HG02943 (cell line): ENCODE data around the gene PPM1H.
"Not testable (repeated sequence)": the region's sequence is repeated elsewhere in the genome, so short reads cannot be mapped to it uniquely, and the experiment has no call there.

Experiments used
- ATAC-seq: cut with Tn5 transposase; IDR thresholded peaks from one replicate; pipeline ENCODE4 v1.9.1; 2021; ENCODE audit warnings: mild to moderate bottlenecking, low read depth, moderate library complexity; ENCODE audit not compliant: unreplicated experiment

Gene PPM1H

GRCh38 chr12:62843716-62844115 lies 91.2 kb downstream of the PPM1H start:
- no peak for ATAC-seq

DNA sequence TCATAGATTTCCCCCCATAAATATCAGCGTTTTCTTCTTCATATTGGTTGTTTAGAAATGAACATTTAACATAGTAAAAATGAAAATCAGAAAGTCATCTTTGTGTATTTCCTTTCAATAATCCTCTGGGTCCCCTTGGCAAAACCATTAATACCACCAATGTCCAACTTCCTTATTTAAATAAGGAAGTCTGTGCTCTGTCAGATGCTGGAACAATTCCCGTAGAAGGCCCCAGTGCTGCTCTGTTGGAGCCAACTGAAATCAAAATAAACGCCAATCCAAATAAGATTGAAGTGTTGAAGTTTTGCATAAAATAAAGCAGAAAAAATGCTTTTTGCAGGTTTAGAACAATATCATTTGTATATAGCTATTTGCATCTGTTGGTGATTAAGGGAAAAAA lies 93.1 kb downstream of the PPM1H start:
- no peak for ATAC-seq

DNA sequence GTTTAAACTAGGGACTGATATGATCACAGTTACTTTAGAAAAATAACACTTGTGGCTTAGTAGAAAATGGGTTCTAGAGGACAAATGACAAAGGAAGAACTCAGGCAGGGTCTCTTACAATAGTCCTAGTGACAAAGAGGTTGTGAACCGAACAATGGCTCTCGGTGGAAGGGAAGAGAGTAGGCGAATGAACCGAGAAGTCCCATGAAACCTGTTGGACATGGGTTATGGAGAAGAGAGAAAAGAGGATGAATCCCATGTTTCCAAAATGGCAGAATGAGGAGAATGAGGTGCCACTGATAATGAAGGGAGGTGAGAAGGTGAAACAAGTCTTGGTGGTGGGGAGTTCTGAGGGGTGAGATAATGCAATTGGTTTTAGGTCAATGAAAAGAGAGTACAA lies 94.1 kb downstream of the PPM1H start:
- no peak for ATAC-seq

GRCh38 chr12:62839869-62840660 lies 94.9 kb downstream of the PPM1H start:
- ATAC-seq, result no peak

GRCh38 chr12:62834971-62835547 lies 99.9 kb downstream of the PPM1H start:
- ATAC-seq, result no peak

GRCh38 chr12:62834406-62834805 lies 100.5 kb downstream of the PPM1H start:
- ATAC-seq, result no peak

- ATAC-seq, result no peak
Observed at GRCh38 chr12:62833634-62834033, 101.3 kb downstream of the PPM1H start.

- ATAC-seq, result no peak
Observed at GRCh38 chr12:62832558-62832957, 102.4 kb downstream of the PPM1H start.

GRCh38 chr12:62832027-62832426 lies 102.9 kb downstream of the PPM1H start:
- no peak for ATAC-seq

GRCh38 chr12:62827855-62828254 lies 107.1 kb downstream of the PPM1H start:
- no peak for ATAC-seq

GRCh38 chr12:62827042-62827441 lies 107.9 kb downstream of the PPM1H start:
- no peak for ATAC-seq

DNA sequence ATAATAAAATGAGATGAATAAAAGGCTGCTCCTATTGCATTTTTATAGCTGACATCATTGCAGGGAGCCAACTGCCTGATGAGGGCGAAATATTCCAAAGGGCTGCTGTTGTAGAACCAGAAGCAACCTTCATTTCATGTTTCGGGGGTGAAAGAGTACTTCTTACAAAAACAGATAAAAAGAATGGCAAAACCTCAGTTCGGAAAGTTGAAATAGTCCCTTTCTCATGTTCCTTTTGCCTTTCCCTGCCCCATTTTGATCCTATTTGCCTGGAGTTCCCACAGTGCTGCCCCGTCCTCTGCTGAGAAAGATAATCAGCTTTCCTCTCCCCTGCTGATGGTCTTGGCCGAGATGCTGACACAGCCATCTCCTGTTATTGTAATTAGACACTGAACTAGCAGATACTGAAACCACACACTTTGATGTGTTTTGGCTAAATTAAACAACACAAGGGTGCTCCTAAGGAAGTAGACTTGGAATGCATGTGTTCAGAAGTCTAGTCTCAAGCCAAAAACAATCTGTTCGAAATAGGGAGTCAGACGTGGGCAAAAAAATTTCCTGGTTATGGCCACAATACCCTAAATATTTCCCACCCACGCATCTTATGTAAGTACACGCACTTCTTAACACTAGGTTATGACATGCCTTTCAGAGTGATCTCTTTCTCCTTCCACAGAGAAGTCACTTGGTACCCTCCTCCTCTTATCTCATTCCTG lies 117.2 kb downstream of the PPM1H start:
- ATAC-seq, result no peak

- ATAC-seq, result no peak
Observed at GRCh38 chr12:62814243-62814642, 120.7 kb downstream of the PPM1H start.

DNA sequence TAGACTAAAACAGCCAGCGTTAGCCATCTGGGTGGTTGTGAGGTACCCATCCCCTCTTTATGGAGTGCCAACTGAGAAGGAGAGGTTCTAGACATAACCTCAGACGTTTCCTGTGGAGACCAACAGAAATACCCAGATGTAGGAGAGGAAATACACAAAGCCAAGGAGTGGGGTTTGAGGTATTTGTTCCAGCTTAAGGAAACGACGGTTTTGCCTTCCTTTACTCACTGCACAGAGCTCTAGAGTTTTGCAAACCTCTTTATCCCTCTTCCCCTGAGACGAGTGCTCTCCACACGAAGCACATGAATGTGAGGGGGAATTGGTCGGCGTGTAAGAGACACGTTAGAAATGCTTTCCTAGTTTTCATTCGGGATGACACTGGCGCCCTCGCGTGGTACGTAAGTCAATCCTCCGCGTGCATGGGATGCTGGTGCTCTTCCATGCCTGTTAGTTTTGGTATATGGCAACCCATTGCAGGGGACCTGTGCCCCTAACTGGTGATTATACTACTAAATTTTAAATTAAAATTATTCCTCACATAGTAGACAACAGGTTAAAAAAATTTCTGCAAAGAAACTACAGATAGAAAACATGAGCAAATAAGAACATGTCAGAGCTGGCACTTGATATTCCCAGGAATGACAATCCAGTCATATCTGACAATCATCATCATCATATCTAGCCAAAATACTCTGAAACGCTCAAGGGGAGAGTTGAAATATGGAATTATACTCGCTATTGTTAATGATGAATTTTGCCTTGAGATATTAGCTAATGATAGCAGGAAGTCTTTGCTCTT lies 121.7 kb downstream of the PPM1H start:
- ATAC-seq, result no peak

- not testable (repeated sequence) for ATAC-seq
Observed at GRCh38 chr12:62811481-62811880, 123.5 kb downstream of the PPM1H start.

DNA sequence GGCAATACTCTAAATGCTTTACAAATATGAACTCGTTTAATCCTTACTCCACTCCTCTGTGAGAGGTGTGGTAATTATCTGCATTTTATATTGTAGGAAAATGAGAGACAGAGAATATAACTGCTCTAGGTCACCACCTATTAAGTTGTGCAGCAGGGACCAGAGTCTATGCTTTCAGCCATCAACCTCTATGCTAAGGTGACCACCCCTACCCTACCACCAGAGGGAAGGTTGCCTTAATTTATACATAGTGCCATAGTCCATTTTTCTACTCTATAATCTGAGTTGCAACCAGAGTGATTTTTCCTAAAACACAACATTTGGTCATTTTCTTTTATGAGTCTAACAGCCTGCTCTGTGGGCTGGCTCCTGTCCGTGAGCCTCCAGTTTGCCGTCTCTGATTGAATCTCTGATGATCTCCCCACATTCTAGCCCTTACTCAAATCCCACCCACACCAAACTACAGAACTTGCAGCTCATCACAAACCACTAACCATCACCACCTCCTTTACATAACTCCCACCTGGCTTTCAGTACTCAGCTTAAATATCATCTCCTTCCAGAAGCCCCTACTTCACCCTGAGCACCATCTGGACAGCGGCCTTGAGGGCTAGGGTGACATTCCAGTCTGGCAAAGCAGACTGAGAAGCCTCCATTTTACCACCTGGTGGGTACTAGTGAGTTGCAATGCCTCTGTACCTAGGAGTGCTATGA lies 126.6 kb downstream of the PPM1H start:
- ATAC-seq, result no peak

DNA sequence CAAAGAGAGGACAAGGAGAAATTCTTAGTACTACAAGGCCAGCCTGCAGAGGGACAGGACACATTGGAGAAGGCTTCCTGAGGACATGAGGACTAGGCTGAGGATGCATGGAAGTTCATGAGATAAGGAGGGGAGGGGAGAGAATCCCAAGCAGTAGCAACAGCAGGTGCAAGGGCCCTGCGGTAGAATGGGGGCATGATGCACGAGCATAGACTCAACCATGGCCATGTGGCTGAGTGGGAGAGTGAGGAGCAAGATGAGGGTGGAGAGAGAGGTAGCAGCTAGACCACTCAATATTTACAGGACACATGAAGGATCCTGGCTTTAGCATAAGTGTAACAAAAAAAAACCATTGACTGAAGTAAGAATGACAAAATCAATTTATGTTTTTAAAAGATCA lies 128.1 kb downstream of the PPM1H start:
- no peak for ATAC-seq

DNA sequence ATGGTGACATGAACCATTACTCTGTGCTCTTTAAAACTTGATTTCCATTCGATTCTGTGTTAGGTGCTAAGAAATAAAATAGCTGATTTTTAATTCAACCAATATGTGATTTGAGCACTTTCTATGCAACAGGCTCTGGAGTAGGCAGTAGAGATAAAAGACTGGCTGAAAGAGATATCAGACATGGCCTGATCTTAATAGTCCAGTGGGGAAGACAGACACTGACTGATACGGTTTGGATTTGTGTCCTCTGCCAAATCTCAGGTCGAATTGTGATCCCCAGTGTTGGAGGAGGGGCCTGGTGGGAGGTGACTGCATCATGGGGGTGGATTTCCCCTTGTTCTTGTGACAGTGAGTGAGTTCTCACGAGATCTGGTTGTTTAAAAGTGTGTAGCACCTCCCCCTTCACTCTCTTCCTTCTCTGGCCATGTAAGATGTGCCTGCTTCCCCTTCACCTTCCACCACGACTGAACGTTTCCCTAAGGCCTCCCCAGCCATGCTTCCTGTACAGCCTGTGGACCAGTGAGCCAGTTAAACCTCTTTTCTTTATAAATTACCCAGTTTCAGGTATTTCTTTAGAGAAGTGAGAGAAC lies 128.6 kb downstream of the PPM1H start:
- ATAC-seq, result no peak

GRCh38 chr12:62805517-62805916 lies 129.4 kb downstream of the PPM1H start:
- ATAC-seq, result no peak

DNA sequence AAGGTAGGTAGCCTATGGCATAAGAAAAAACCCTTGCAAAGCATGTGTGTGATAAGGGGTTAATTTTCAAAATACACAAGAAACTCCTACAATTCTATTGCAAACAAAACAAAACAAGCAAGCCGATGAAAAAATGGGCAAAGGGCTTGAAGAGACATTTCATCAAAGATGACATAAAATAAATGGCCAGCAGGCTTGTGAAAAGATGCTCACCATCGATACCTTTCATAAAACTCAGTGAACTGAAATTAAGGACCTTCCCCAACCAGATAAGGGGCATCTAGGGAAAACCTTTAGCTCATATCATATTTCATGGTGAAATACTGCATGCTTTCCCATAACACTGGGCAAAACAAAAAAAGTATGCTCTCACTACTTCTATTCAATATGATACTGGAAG lies 131.2 kb downstream of the PPM1H start:
- ATAC-seq, result no peak
